ENCODE results near the gene KRT39. TPM values are rescaled to one million over a fixed set of nuclear protein-coding genes. Genes with fewer than 3 reads are reported as not detected.

Gene KRT39
- total and polyA plus RNA-seq, 2 of the 8 experiments (the other 6 are each of a cell fraction or from before 2014, with no cell fraction given) = not detected

DNA sequence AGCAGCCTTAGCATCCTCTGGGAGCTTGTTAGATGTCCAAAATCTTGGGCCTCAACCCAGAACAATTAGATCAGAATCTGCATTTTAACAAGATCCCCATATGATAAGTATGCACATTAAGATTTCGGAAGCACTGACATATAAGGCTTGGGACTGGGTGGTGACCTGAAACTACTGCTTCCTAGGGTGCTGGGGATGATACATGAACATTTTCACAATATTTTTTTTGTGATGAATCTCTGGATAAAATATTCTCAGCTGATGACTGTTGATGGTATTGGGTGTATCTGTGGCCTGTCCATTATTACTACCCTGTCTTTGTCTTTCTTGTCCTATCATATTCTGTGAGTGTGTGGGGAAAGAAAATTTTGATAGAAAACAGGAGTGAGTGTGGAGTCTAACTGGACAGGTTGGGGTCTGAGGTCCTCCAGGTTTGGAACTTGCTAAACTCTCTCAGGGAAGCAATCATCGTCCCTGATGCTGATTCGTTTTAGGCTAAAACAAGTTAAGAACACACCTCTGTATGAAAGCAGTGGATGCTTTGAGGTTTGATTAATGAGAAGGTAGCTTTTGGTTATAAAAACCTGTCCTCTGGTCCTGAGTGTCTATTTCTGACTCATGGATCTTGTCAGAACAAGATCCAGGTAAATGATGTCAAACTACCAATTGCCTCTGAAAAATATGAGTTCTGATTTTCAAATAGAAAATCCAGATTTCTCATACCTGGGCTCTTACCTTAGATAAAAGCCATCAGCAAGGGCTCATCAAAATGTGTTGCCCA, 52.5 kb downstream of the KRT39 start (continued):
- TF ChIP-seq SIRT6 (IDR thresholded peaks at IDR 0.05; ENCODE audit: low read length) (no peak), CREB1 (IDR thresholded peaks at IDR 0.05) (no peak), FOSL1 (IDR thresholded peaks at IDR 0.05; ENCODE audit: insufficient read depth, low read depth, low read length) (no peak), RBBP5 (IDR thresholded peaks at IDR 0.05; ENCODE audit: borderline replicate concordance, low read depth, low read length) (no peak), GABPA (IDR thresholded peaks at IDR 0.05; ENCODE audit: borderline replicate concordance, insufficient read depth, low read length) (no peak)
- TF ChIP-seq, protein P1, sequence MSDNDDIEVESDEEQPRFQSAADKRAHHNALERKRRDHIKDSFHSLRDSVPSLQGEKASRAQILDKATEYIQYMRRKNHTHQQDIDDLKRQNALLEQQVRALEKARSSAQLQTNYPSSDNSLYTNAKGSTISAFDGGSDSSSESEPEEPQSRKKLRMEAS (IDR thresholded peaks at IDR 0.05) = no peak
- TF ChIP-seq, protein P2, sequence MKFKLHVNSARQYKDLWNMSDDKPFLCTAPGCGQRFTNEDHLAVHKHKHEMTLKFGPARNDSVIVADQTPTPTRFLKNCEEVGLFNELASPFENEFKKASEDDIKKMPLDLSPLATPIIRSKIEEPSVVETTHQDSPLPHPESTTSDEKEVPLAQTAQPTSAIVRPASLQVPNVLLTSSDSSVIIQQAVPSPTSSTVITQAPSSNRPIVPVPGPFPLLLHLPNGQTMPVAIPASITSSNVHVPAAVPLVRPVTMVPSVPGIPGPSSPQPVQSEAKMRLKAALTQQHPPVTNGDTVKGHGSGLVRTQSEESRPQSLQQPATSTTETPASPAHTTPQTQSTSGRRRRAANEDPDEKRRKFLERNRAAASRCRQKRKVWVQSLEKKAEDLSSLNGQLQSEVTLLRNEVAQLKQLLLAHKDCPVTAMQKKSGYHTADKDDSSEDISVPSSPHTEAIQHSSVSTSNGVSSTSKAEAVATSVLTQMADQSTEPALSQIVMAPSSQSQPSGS (IDR thresholded peaks at IDR 0.05; ENCODE audit: low read length) = no peak
